Endothelial cell of umbilical vein (primary cell): Measurements from ENCODE around the gene NHSL2. TPM values are rescaled to one million over a fixed set of nuclear protein-coding genes. Genes with fewer than 3 reads are reported as not detected.

Experiments used
- BruUV-seq: library from RNA; stranded (reverse); fragments of 400-500 nt; replicated peaks from 2 replicates; lab custom pipeline; 2021; lab: Mats Ljungman, UMichigan
- CTCF ChIA-PET: fragments of 300-600, 350-600 bp; sonication (Branson Sonifier 250); formaldehyde crosslinking; loops from one replicate; lab custom pipeline; 2021; ENCODE audit warnings: antibody characterized with exemption, inconsistent platforms; lab: Charles Lee
- POLR2A ChIA-PET: fragments of 300-600, 350-600 bp; sonication (Branson Sonifier 250); formaldehyde crosslinking; loops from one replicate; lab custom pipeline; 2021; ENCODE audit warnings: antibody characterized with exemption, inconsistent platforms; lab: Charles Lee
- DNase-seq: peaks from one replicate; pipeline ENCODE4 v3.0.0-alpha.2; 2011; ENCODE audit warnings: low read depth, low spot score
- FAIRE-seq: peaks from 2 replicates; lab custom pipeline; 2011; peaks lifted over from hg19 to GRCh38; lab: Jason Lieb, UNC
- H2AFZ ChIP-seq: 2 replicates; pipeline ENCODE4 v1.6.0; 2012; ENCODE audit warnings: low read depth, low read length, control low read depth, inconsistent platforms
- H3K27ac ChIP-seq: 2 replicates; pipeline ENCODE4 v1.5.1; 2011; ENCODE audit warnings: low read depth, mild to moderate bottlenecking, control low read depth, low read length, moderate library complexity; ENCODE audit not compliant: insufficient read depth
- H3K27me3 ChIP-seq, 2 experiments: 2 replicates each; pipeline versions ENCODE4 v1.6.0 to v1.6.1; 2011; ENCODE audit warnings: low read length in 2 of 2, mixed read lengths in 1 of 2; ENCODE audit not compliant: control insufficient read depth in 2 of 2, insufficient read depth in 2 of 2
- H3K36me3 ChIP-seq, 2 experiments: 2 replicates in 1 of 2; 3 replicates in 1 of 2; pipeline ENCODE4 v1.5.1; 2011; ENCODE audit warnings: low read length in 2 of 2, mild to moderate bottlenecking in 1 of 2, moderate library complexity in 1 of 2; ENCODE audit not compliant: control insufficient read depth in 2 of 2, insufficient read depth in 2 of 2; ENCODE audit errors: extremely low read depth in 1 of 2
- H3K4me1 ChIP-seq: 3 replicates; pipeline ENCODE4 v1.5.1; 2011; ENCODE audit warnings: mild to moderate bottlenecking, low read length; ENCODE audit not compliant: control insufficient read depth, insufficient read depth; ENCODE audit errors: extremely low read depth
- H3K4me2 ChIP-seq: 2 replicates; pipeline ENCODE4 v1.6.1; 2011; ENCODE audit warnings: low read length, control low read depth, mixed read lengths; ENCODE audit not compliant: insufficient read depth
- H3K4me3 ChIP-seq, 3 experiments: fragments of 200-600 bp in 1 of 3; sonication (generic), shearing (Covaris generic) in 1 of 3; replicated peaks in 1 of 3; 2 replicates each; pipeline ENCODE4 v1.5.1; 2011 to 2016; ENCODE audit warnings: control low read depth in 3 of 3, low read length in 3 of 3, mild to moderate bottlenecking in 2 of 3, inconsistent platforms in 1 of 3, low read depth in 1 of 3, moderate library complexity in 1 of 3; ENCODE audit not compliant: insufficient read depth in 1 of 3
- H3K79me2 ChIP-seq: 2 replicates; pipeline ENCODE4 v1.6.0; 2012; ENCODE audit warnings: low read length, inconsistent platforms; ENCODE audit not compliant: control insufficient read depth, insufficient read depth
- H3K9ac ChIP-seq: replicated peaks from 2 replicates; pipeline ENCODE3; 2011; ENCODE audit warnings: low read length, control low read depth; ENCODE audit not compliant: insufficient read depth; ENCODE audit errors: extremely low read depth
- H3K9me1 ChIP-seq: replicated peaks from 3 replicates; pipeline ENCODE4 v1.6.0; 2011; ENCODE audit warnings: mild to moderate bottlenecking, low read length; ENCODE audit not compliant: control insufficient read depth, insufficient read depth; ENCODE audit errors: extremely low read depth
- H3K9me3 ChIP-seq: replicated peaks from 2 replicates; pipeline ENCODE4 v1.5.1; 2012; ENCODE audit warnings: low read length, inconsistent platforms; ENCODE audit not compliant: control insufficient read depth, insufficient read depth
- H4K20me1 ChIP-seq: replicated peaks from 2 replicates; pipeline ENCODE3; 2011; ENCODE audit warnings: mild to moderate bottlenecking, low read length; ENCODE audit not compliant: control insufficient read depth, insufficient read depth; ENCODE audit errors: extremely low read depth
- EZH2 ChIP-seq: IDR thresholded peaks from 2 replicates; pipeline ENCODE4 v1.6.1; 2012; ENCODE audit warnings: borderline replicate concordance, low read depth, mild to moderate bottlenecking, moderate library complexity, low read length, inconsistent platforms; ENCODE audit not compliant: severe bottlenecking
- FOS ChIP-seq: IDR thresholded peaks from 2 replicates; pipeline ENCODE4 v1.6.1; 2011; ENCODE audit warnings: mild to moderate bottlenecking, low read length, moderate library complexity, borderline replicate concordance; ENCODE audit not compliant: insufficient read depth
- GATA2 ChIP-seq: IDR thresholded peaks from 2 replicates; pipeline ENCODE4 v1.7.0; 2011; ENCODE audit warnings: low read depth, mild to moderate bottlenecking, moderate library complexity, mixed read lengths, low read length; ENCODE audit not compliant: insufficient read length, insufficient read depth
- JUN ChIP-seq: IDR thresholded peaks from 2 replicates; pipeline ENCODE4 v1.6.1; 2011; ENCODE audit warnings: borderline replicate concordance, low read depth; ENCODE audit not compliant: insufficient read length, insufficient read depth
- MYC ChIP-seq: IDR thresholded peaks from one replicate; pipeline ENCODE4 v1.6.1; 2011; ENCODE audit warnings: mild to moderate bottlenecking, low read depth, low read length
- POLR2A ChIP-seq: IDR thresholded peaks from 2 replicates; pipeline ENCODE4 v1.6.1; 2012; ENCODE audit warnings: low read depth, mild to moderate bottlenecking, control low read depth, low read length
- POLR2AphosphoS5 ChIP-seq: IDR thresholded peaks from 2 replicates; pipeline ENCODE4 v1.6.1; 2012; ENCODE audit warnings: low read depth, mild to moderate bottlenecking, control low read depth, low read length, moderate library complexity; ENCODE audit not compliant: insufficient read depth
- dilution Hi-C: fragments of 300-500 bp; cut with MboI; formaldehyde crosslinking; loops from one replicate; pipeline ENCODE4 v1.15.0; 2019; ENCODE audit warnings: low sequenced_read_pairs; ENCODE audit not compliant: extremely low pct_ligation_motif_present
- intact Hi-C: fragments of 100-400 bp; cut with micrococcal nuclease; formaldehyde crosslinking; loops from one replicate; pipeline ENCODE4 v1.10.0; 2022
- polyA plus RNA-seq, 4 experiments: library from polyadenylated mRNA; depleted of rRNA in 3 of 4; stranded (reverse) in 3 of 4; unstranded in 1 of 4; fragments of >200 nt; gene quantifications; 2 replicates each; pipeline versions ENCODE4 v1.2.1 to v1.2.3, GENCODE V29; 2011 to 2012; ENCODE audit warnings: missing spikeins in 1 of 4
- total RNA-seq: library from RNA; stranded (reverse); gene quantifications from 2 replicates; pipeline ENCODE4 v1.2.3, GENCODE V29; 2021
- TF ChIP-seq, protein P1 (sequence below): IDR thresholded peaks from 2 replicates; pipeline ENCODE4 v1.6.1; 2011; ENCODE audit not compliant: insufficient read depth, insufficient read length
- TF ChIP-seq, protein P2 (sequence below), 2 donors: IDR thresholded peaks; 1 replicate in 1 of 2; 2 replicates in 1 of 2; pipeline ENCODE4 v1.5.1; 2011; ENCODE audit warnings: low read length in 2 of 2, mild to moderate bottlenecking in 2 of 2, moderate library complexity in 2 of 2, control low read depth in 1 of 2, inconsistent platforms in 1 of 2, low read depth in 1 of 2; ENCODE audit not compliant: insufficient read depth in 1 of 2; ENCODE audit errors: extremely low read depth in 1 of 2

The NHSL2 gene
- total and polyA plus RNA-seq, 2 donors (not counting 3 experiments of a cell fraction or from before 2014, with no cell fraction given) = 23.5 to 49.9 TPM

DNA sequence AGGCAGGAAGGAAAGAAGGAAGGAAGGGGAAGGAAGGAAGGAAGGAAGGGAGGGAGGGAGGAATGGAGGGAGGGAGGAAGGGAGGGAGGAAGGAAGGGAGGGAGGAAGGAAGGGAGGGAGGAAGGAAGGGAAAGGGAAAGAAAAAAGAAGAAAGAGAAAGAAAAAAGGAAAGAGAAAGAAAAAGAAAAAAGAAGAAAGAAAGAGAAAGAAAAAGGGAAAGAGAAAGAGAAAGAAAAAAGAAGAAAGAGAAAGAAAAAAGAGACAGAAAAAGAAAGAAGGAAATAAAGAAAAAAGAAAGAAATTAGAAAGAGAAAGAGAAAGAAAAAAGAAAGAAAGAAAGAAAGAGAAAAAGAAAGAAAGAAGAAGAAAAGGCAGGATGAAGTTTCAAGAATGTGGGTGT lies 15.0 kb upstream of the NHSL2 start:
- intact Hi-C loops = no loop called here
- H4K20me1 ChIP-seq = no peaks in the 10 kb centered on the region

DNA sequence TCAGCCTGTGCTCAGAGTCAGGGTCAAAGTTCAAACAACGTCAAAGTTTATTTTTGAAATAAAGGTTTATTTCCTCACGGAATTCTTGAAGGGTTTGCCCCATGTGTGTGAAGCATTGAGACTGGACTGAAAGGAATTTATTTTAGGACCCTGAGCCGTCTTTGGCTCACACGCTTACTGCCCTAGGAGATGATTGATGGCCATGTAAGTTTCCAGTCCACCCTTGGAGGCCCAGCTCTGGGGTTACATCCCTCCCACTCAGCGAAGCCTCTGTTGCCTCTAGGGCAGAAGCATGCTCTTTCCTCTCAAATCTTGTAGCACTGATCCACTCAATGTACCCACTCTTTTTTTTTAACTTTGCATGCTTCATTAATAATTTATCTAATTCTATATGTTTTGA lies 4.5 kb upstream of the NHSL2 start:
- no peaks in the 10 kb centered on the region for H3K9me3 ChIP-seq
- POLR2A ChIA-PET = no interaction called here
- H3K4me3 ChIP-seq = no peak overlapping the region
- H3K36me3 ChIP-seq = no peaks in the 10 kb centered on the region
- dilution Hi-C loops (no loop called here), intact Hi-C loops (no loop called here)
- no peaks in the 10 kb centered on the region for H3K79me2 ChIP-seq
- H3K4me2 ChIP-seq = no peak overlapping the region
- H3K27me3 ChIP-seq = peaks cover 12 to 19% of the 10 kb centered on the region in 2 experiments
- H3K9ac ChIP-seq = no peak overlapping the region
- no peaks in the 10 kb centered on the region for H3K9me1 ChIP-seq
- no TSS peak for BruUV-seq
- H3K27ac ChIP-seq = no peak overlapping the region
- no peaks in the 10 kb centered on the region for H4K20me1 ChIP-seq
- no peaks in the 10 kb centered on the region for H3K4me1 ChIP-seq
- CTCF ChIA-PET = no interaction called here
- H2AFZ ChIP-seq = no peak overlapping the region
- DNase-seq (no peak), FAIRE-seq (no peak)
- TF ChIP-seq EZH2 (no peak), POLR2A (no peak), MYC (no peak), JUN (no peak), GATA2 (no peak), FOS (no peak), POLR2AphosphoS5 (no peak)
- TF ChIP-seq, protein P1, sequence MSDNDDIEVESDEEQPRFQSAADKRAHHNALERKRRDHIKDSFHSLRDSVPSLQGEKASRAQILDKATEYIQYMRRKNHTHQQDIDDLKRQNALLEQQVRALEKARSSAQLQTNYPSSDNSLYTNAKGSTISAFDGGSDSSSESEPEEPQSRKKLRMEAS = no peak
- TF ChIP-seq, protein P2, sequence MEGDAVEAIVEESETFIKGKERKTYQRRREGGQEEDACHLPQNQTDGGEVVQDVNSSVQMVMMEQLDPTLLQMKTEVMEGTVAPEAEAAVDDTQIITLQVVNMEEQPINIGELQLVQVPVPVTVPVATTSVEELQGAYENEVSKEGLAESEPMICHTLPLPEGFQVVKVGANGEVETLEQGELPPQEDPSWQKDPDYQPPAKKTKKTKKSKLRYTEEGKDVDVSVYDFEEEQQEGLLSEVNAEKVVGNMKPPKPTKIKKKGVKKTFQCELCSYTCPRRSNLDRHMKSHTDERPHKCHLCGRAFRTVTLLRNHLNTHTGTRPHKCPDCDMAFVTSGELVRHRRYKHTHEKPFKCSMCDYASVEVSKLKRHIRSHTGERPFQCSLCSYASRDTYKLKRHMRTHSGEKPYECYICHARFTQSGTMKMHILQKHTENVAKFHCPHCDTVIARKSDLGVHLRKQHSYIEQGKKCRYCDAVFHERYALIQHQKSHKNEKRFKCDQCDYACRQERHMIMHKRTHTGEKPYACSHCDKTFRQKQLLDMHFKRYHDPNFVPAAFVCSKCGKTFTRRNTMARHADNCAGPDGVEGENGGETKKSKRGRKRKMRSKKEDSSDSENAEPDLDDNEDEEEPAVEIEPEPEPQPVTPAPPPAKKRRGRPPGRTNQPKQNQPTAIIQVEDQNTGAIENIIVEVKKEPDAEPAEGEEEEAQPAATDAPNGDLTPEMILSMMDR (IDR thresholded peaks at IDR 0.05; ENCODE audit: extremely low read depth in 1 of 2, insufficient read depth in 1 of 2, low read depth in 1 of 2, low read length in 2 of 2) = no peak

More for the DNA sequence above, 15.0 kb upstream of the NHSL2 start:
- H3K27ac ChIP-seq = no peak overlapping the region
- POLR2A ChIA-PET = no interaction called here
- no peaks in the 10 kb centered on the region for H3K27me3 ChIP-seq
- no peak overlapping the region for H3K9ac ChIP-seq
- no peaks in the 10 kb centered on the region for H3K79me2 ChIP-seq
- FAIRE-seq (no peak), DNase-seq (no peak)
- no peaks in the 10 kb centered on the region for H3K4me1 ChIP-seq
- H3K36me3 ChIP-seq = no peaks in the 10 kb centered on the region
- CTCF ChIA-PET = no interaction called here
- no peak overlapping the region for H3K4me3 ChIP-seq
- no peaks in the 10 kb centered on the region for H3K9me1 ChIP-seq
- BruUV-seq = no TSS peak
- no peak overlapping the region for H3K4me2 ChIP-seq
- dilution Hi-C loops = no loop called here
- H2AFZ ChIP-seq = no peak overlapping the region
- no peak for TF ChIP-seq FOS
- no peak for TF ChIP-seq MYC
- TF ChIP-seq, protein P2 (IDR thresholded peaks at IDR 0.05; ENCODE audit: extremely low read depth in 1 of 2, insufficient read depth in 1 of 2, low read depth in 1 of 2, low read length in 2 of 2) = no peak
- TF ChIP-seq, protein P1 = no peak
- TF ChIP-seq JUN = no peak
- TF ChIP-seq POLR2AphosphoS5 = no peak
- no peaks in the 10 kb centered on the region for H3K9me3 ChIP-seq
